ENCODE data around the gene KLHL29. TPM values are rescaled to one million over a fixed set of nuclear protein-coding genes. Genes with fewer than 3 reads are reported as not detected.

KLHL29 gene
- polyA plus RNA-seq, 3 donors = 0.03 TPM; not detected in 2

DNA sequence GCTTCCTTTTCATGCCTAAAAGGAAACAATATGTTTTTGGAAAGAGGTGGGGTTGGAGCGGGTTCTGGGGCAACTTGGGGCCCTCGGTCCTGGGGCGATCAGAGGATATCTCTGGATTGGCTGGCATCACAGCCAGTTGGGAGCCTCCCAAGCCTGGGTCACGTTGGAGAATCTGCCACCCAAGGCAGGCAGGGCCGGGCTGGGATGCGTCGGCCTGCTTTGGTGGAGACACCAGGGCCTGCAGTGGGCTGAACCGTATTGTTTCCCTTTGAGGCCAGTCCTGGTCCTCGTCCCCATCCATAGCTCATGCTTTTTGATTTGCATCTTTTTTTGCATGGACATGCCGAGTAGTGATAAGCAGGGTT is 306.1 kb downstream of the KLHL29 start:
- Histone ChIP-seq H2AFZ (ENCODE audit: insufficient read depth, low read depth, low read length, poor library complexity, severe bottlenecking) (no peak overlapping the region), H3K4me3 (replicated peaks in 1 of 3; ENCODE audit: low read depth in 2 of 3, low read length in 3 of 3) (no peak overlapping the region), H3K4me2 (replicated peaks; ENCODE audit: extremely low read depth, low read length, poor library complexity, severe bottlenecking) (no peak overlapping the region), H3K27me3 (ENCODE audit: control insufficient read depth in 2 of 2, insufficient read depth in 2 of 2, low read length in 2 of 2) (no peaks in the 10 kb centered on the region), H3K4me1 (ENCODE audit: control insufficient read depth in 1 of 2, insufficient read depth in 2 of 2, low read length in 2 of 2) (no peaks in the 10 kb centered on the region), H3K36me3 (replicated peaks in 1 of 2; ENCODE audit: control insufficient read depth in 1 of 2, insufficient read depth in 2 of 2, low read length in 2 of 2) (no peaks in the 10 kb centered on the region), H3K27ac (ENCODE audit: low read depth in 1 of 2, low read length in 2 of 2) (no peak overlapping the region), H3K9me3 (replicated peaks in 1 of 2; ENCODE audit: control insufficient read depth in 1 of 2, insufficient read depth in 1 of 2, low read length in 2 of 2) (no peaks in the 10 kb centered on the region), H4K20me1 (ENCODE audit: insufficient read depth, low read length) (no peaks in the 10 kb centered on the region), H3K9ac (ENCODE audit: insufficient read depth, low read length, poor library complexity, severe bottlenecking) (no peak overlapping the region), H3K79me2 (ENCODE audit: insufficient read depth, low read length) (no peaks in the 10 kb centered on the region)
- intact Hi-C loops (cut with micrococcal nuclease) = no loop called here
- Mint-ChIP-seq H3K4me3 (no peak overlapping the region), H3K4me1 (peaks cover 8% of the 10 kb centered on the region), H3K27ac (no peak overlapping the region), H3K36me3 (peaks cover 6 to 13% of the 10 kb centered on the region in 2 donors), H3K9me3 (peaks cover 0 to 2% (median 0%) of the 10 kb centered on the region in 7 donors), H3K27me3 (ENCODE audit: low read depth in 3 of 3) (peaks cover 0 to 11% (median 6%) of the 10 kb centered on the region in 3 donors)
- DNase-seq = no peak
- TF ChIP-seq, protein P1, sequence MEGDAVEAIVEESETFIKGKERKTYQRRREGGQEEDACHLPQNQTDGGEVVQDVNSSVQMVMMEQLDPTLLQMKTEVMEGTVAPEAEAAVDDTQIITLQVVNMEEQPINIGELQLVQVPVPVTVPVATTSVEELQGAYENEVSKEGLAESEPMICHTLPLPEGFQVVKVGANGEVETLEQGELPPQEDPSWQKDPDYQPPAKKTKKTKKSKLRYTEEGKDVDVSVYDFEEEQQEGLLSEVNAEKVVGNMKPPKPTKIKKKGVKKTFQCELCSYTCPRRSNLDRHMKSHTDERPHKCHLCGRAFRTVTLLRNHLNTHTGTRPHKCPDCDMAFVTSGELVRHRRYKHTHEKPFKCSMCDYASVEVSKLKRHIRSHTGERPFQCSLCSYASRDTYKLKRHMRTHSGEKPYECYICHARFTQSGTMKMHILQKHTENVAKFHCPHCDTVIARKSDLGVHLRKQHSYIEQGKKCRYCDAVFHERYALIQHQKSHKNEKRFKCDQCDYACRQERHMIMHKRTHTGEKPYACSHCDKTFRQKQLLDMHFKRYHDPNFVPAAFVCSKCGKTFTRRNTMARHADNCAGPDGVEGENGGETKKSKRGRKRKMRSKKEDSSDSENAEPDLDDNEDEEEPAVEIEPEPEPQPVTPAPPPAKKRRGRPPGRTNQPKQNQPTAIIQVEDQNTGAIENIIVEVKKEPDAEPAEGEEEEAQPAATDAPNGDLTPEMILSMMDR (IDR thresholded peaks at IDR 0.05) = no peak
- WGBS (ENCODE audit: insufficient coverage) = 99% methylated on average over 10 of the region's 10 CpGs

DNA sequence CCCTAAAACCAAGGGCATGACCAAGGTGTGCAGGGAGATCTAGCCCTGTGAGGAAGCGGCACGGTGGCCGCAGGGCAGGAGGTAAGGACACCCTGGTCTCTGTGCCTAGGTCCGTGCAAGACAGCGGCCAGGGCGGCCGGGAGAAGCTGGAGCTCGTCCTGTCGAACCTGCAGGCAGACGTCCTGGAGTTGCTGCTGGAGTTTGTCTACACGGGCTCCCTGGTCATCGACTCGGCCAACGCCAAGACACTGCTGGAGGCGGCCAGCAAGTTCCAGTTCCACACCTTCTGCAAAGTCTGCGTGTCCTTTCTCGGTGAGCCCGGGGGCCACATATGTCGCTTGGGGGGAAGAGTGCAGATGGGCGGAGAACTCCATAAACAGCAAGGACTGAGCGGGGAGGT is 306.6 kb downstream of the KLHL29 start:
- peaks cover 0 to 7% (median 6%) of the 10 kb centered on the region in 3 donors for H3K27me3 Mint-ChIP-seq (ENCODE audit: low read depth in 3 of 3)
- H2AFZ ChIP-seq (ENCODE audit: insufficient read depth, low read depth, low read length, poor library complexity, severe bottlenecking) = no peak overlapping the region
- peaks cover 0 to 2% (median 0%) of the 10 kb centered on the region in 7 donors for H3K9me3 Mint-ChIP-seq
- H3K4me3 Mint-ChIP-seq = no peak overlapping the region
- H3K27ac Mint-ChIP-seq = peak overlapping the region in 1 of 7 donors; percentile 44
- H3K79me2 ChIP-seq (ENCODE audit: insufficient read depth, low read length) = no peaks in the 10 kb centered on the region
- H3K27me3 ChIP-seq (ENCODE audit: control insufficient read depth in 2 of 2, insufficient read depth in 2 of 2, low read length in 2 of 2) = no peaks in the 10 kb centered on the region
- H3K9ac ChIP-seq (ENCODE audit: insufficient read depth, low read length, poor library complexity, severe bottlenecking) = no peak overlapping the region
- TF ChIP-seq, protein P1 (IDR thresholded peaks at IDR 0.05) = no peak
- no peak overlapping the region for H3K4me2 ChIP-seq (replicated peaks; ENCODE audit: extremely low read depth, low read length, poor library complexity, severe bottlenecking)
- peaks cover 8% of the 10 kb centered on the region for H3K4me1 Mint-ChIP-seq
- no peaks in the 10 kb centered on the region for H3K9me3 ChIP-seq (replicated peaks in 1 of 2; ENCODE audit: control insufficient read depth in 1 of 2, insufficient read depth in 1 of 2, low read length in 2 of 2)
- H3K27ac ChIP-seq (ENCODE audit: low read depth in 1 of 2, low read length in 2 of 2) = no peak overlapping the region
- H3K4me1 ChIP-seq (ENCODE audit: control insufficient read depth in 1 of 2, insufficient read depth in 2 of 2, low read length in 2 of 2) = no peaks in the 10 kb centered on the region
- intact Hi-C loops (cut with micrococcal nuclease) = no loop called here
- no peak for DNase-seq
- 98% methylated on average over 21 of the region's 21 CpGs for WGBS (ENCODE audit: insufficient coverage)
- no peaks in the 10 kb centered on the region for H3K36me3 ChIP-seq (replicated peaks in 1 of 2; ENCODE audit: control insufficient read depth in 1 of 2, insufficient read depth in 2 of 2, low read length in 2 of 2)
- H4K20me1 ChIP-seq (ENCODE audit: insufficient read depth, low read length) = no peaks in the 10 kb centered on the region
- H3K4me3 ChIP-seq (replicated peaks in 1 of 3; ENCODE audit: low read depth in 2 of 3, low read length in 3 of 3) = no peak overlapping the region
- peaks cover 6 to 15% of the 10 kb centered on the region in 2 donors for H3K36me3 Mint-ChIP-seq
